HuH-7.5 (cell line): ENCODE results near the gene PFDN1.
"Not testable (repeated sequence)": the region's sequence is repeated elsewhere in the genome, so short reads cannot be mapped to it uniquely, and the experiment has no call there.

Experiments used
- DNase-seq: peaks from one replicate; pipeline ENCODE4 v3.0.0; 2011; ENCODE audit warnings: low spot score

PFDN1 gene

DNA sequence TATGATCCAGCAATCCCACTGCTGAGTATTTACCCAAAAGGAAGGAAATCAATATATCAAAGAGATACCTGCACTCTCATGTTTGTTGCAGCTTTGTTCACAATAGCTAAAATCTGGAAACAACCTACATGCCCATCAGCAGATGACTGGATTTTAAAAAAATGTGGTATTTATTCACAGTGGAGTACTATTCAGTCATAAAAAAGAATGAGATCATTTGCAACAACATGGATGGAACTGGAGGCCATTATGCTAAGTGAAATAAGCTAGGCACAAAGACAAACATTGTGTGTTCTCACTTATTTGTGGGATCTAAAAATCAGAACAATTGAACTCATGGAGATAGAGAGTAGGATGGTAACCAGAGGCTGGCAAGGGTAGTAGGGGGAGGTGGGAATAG, 94.8 kb downstream of the PFDN1 start:
- DNase-seq: no peak

GRCh38 chr5:140207250-140207964, 95.5 kb downstream of the PFDN1 start:
- no peak for DNase-seq

GRCh38 chr5:140205952-140206351, 96.9 kb downstream of the PFDN1 start:
- DNase-seq: no peak

DNA sequence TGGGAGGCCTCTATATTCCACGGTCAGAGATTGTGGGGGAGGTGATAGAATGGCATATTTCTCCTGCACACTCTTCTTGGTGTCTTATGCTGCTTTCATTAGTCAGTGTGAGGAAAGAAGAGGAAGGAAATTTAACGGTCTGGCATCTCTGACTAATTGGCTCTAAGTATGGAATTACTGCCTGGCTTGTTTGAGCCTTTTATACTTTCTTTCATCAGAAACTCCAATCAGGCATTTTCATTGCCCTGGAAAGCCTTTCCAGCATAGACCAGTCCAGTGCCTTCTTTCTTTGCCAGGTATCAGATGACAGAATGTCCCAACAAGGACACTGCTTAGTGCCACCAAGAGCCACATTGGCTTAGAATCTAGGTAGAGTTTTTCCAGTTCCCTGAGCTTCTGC, 97.7 kb downstream of the PFDN1 start:
- no peak for DNase-seq

DNA sequence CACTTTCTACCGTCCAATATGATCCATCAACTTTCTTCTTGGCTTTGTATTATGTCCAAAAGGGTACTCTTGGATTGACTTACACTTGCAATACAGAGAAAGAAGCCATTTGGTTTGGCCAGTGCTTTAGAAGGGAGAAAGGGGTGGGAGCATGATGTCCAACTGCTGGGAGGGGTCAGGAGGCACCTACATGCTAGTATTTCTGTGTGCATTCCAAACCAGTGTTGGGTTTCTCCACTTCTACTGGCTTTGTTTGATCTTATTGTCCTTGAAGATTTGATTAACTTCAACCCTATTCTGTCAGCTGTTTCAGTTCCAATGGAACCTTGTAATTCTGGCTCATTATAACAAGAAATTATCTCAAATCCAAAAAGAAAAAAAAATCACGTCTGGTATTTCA, 100.3 kb downstream of the PFDN1 start:
- DNase-seq: no peak

GRCh38 chr5:140202078-140202477, 100.8 kb downstream of the PFDN1 start:
- no peak for DNase-seq

- DNase-seq: not testable (repeated sequence)
These were observed 104.0 kb downstream of the PFDN1 start for GRCh38 chr5:140198915-140199314.

GRCh38 chr5:140197023-140197422, 105.9 kb downstream of the PFDN1 start:
- DNase-seq: no peak

DNA sequence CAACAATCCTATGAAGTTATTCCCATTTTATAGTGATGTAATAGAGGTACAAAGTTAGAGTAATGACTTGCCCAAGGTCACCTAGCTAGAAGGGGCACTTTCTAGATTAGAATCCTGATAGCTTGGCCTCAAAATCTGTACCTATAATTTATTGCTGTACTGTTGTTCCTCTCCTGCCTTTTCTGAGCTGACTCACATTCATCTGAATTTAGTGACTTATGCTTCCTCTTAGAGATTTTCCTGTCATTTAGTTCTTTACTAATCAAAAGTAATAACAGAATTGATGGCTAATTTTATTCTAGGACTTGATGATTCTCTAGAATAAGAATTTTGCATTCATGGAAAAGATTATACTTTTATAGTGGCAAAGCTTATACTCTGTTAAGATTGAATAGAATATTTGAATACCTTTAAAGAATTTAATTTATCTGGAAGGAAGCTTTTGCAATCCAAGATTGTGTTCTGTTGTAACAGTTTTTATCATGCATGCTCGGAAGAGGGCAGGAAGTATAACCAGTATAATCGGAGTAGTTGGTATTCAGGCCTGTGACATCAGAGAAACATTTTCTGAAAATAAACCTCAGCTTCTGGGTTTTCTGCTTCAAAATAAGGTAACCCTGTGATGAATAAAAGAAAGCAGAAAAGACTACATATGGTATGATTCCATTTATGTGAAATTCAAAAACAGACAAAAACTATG, 106.6 kb downstream of the PFDN1 start:
- no peak for DNase-seq
